Measurements from ENCODE around the gene GID8. TPM values are rescaled to one million over a fixed set of nuclear protein-coding genes. Genes with fewer than 3 reads are reported as not detected.

The GID8 gene
- total and polyA plus RNA-seq, 2 experiments from 2014 or later: 41.8 to 106 TPM

- Mint-ChIP-seq H3K9me3 (no peaks in the 10 kb centered on the region), H3K4me3 (no peak overlapping the region), H3K4me1 (peaks cover 35% of the 10 kb centered on the region), H3K27ac (no peak overlapping the region), H3K36me3 (ENCODE audit: low read depth) (no peaks in the 10 kb centered on the region), H3K27me3 (ENCODE audit: insufficient read depth, low read depth, poor library complexity) (peaks cover 33% of the 10 kb centered on the region)
- peaks cover 23% of the 10 kb centered on the region for H3K4me1 ChIP-seq (ENCODE audit: insufficient read depth)
- H3K4me3 ChIP-seq: no peak overlapping the region
- H3K27me3 ChIP-seq (ENCODE audit: insufficient read depth): no peaks in the 10 kb centered on the region
- no peak overlapping the region for H2AFZ ChIP-seq
- DNase-seq (ENCODE audit: low spot score) (no peak), ATAC-seq (peak; percentile 23)
- H4K20me1 ChIP-seq (replicated peaks; ENCODE audit: insufficient read depth): no peaks in the 10 kb centered on the region
- no peaks in the 10 kb centered on the region for H3K79me2 ChIP-seq (replicated peaks; ENCODE audit: insufficient read depth)
- peaks cover 17% of the 10 kb centered on the region; the same call in 1 of the 2 replicates for H3F3A ChIP-seq (replicated peaks; ENCODE audit: low read depth)
- no peak overlapping the region for H3K4me2 ChIP-seq
- H3K9me2 ChIP-seq (ENCODE audit: insufficient read depth): no peaks in the 10 kb centered on the region
- H3K36me3 ChIP-seq (ENCODE audit: insufficient read depth): no peaks in the 10 kb centered on the region
- no peak for TF ChIP-seq CREB1 (CRISPR knock-in tag; IDR thresholded peaks at IDR 0.05; ENCODE audit: low read depth)
- TF ChIP-seq EZH2phosphoT487 (IDR thresholded peaks at IDR 0.05; ENCODE audit: unreplicated experiment): no peak
- TF ChIP-seq STAT1 (IDR thresholded peaks at IDR 0.05; ENCODE audit: unreplicated experiment): no peak
- no peak for TF ChIP-seq ETS1 (IDR thresholded peaks at IDR 0.05)
- no peak for TF ChIP-seq ZNF331 (CRISPR knock-in tag; IDR thresholded peaks at IDR 0.05; ENCODE audit: low read depth)
- no peak for TF ChIP-seq EZH2 (IDR thresholded peaks at IDR 0.05; ENCODE audit: low read depth, unreplicated experiment)
- TF ChIP-seq POLR2AphosphoS5 (IDR thresholded peaks at IDR 0.05; ENCODE audit: low read depth): no peak
- TF ChIP-seq CTCF (conservative IDR thresholded peaks at IDR 0.05; ENCODE audit: low read depth in 2 of 2): no peak
- no peak for TF ChIP-seq NANOG (IDR thresholded peaks at IDR 0.05; ENCODE audit: borderline replicate concordance)
- TF ChIP-seq ZNF114 (CRISPR knock-in tag; IDR thresholded peaks at IDR 0.05): no peak
- TF ChIP-seq ZNF462 (CRISPR knock-in tag; IDR thresholded peaks at IDR 0.05): no peak
- no peak for TF ChIP-seq JUNB (IDR thresholded peaks at IDR 0.05; ENCODE audit: unreplicated experiment)
- no peak for TF ChIP-seq REST (IDR thresholded peaks at IDR 0.05; ENCODE audit: unreplicated experiment)
- no peak overlapping the region for H3K27ac ChIP-seq (ENCODE audit: low read depth)
These were observed 56.9 kb downstream of the GID8 start for GRCh38 chr20:62994869-62995281.

Data from GM23338 (cell line).